ENCODE results near the gene SNX1. TPM values are rescaled to one million over a fixed set of nuclear protein-coding genes. Genes with fewer than 3 reads are reported as not detected.

Gene SNX1
- total and polyA plus RNA-seq, 2 of the 8 experiments (the other 6 are each of a cell fraction or from before 2014, with no cell fraction given): 27.9 to 59.8 TPM

DNA sequence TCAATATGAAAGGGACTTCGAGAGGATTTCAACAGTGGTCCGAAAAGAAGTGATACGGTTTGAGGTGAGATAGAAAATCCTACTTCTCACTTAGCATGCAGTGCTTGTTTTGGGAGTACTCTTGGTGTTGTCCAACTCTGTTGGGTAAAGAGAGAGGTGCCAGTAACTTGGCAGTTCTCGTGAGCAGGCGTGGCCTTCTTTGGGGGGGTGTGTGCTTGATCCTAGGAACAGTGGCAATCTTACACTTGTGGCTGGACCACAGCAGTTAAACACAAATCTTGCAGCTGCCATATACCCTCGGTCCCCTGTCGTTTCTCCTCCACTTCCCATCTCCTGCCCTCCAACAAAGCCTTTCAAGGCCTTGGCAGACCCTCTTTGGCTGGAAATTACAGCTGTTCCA, 40.6 kb downstream of the SNX1 start:
- H3K23me2 ChIP-seq (ENCODE audit: low read depth, low read length): no peaks in the 10 kb centered on the region
- no peak overlapping the region for H2AK5ac ChIP-seq (ENCODE audit: low read depth, low read length)
- no peak overlapping the region for H3K18ac ChIP-seq (ENCODE audit: extremely low read depth, low read length)
- H3K56ac ChIP-seq (replicated peaks; ENCODE audit: insufficient read length, low read depth, low read length): no peak overlapping the region
- H3K4me1 ChIP-seq (replicated peaks in 1 of 4; ENCODE audit: control insufficient read depth in 3 of 4, insufficient read depth in 4 of 4, low read length in 3 of 4): peaks cover 0 to 6% (median 2%) of the 10 kb centered on the region in 4 experiments; a peak in 1 of 7 replicates
- no peak overlapping the region for H4K91ac ChIP-seq (replicated peaks; ENCODE audit: insufficient read length, low read length)
- TF ChIP-seq CBX8 (IDR thresholded peaks at IDR 0.05; ENCODE audit: borderline replicate concordance, low read depth, low read length): no peak
- TF ChIP-seq ZNF274 (IDR thresholded peaks at IDR 0.05; ENCODE audit: borderline replicate concordance, extremely low read depth, low read length): no peak
- TF ChIP-seq CBX5 (IDR thresholded peaks at IDR 0.05; ENCODE audit: low read depth, low read length): no peak
- no peak for TF ChIP-seq TEAD4 (IDR thresholded peaks at IDR 0.05; ENCODE audit: low read depth, low read length)
- TF ChIP-seq SUZ12 (IDR thresholded peaks at IDR 0.05; ENCODE audit: low read length): no peak
- TF ChIP-seq EGR1 (IDR thresholded peaks at IDR 0.05; ENCODE audit: borderline replicate concordance, low read depth, low read length): no peak
- TF ChIP-seq BCL11A (IDR thresholded peaks at IDR 0.05; ENCODE audit: low read depth in 2 of 2, low read length in 2 of 2): no peak
- no peak for TF ChIP-seq SIRT6 (IDR thresholded peaks at IDR 0.05; ENCODE audit: low read length)
- H3K9ac ChIP-seq (replicated peaks in 1 of 4; ENCODE audit: extremely low read depth in 1 of 4, low read depth in 3 of 4, low read length in 3 of 4): no peak overlapping the region
- no peak for DNase-seq (ENCODE audit: low read depth in 1 of 2, low spot score in 2 of 2)
- no peak overlapping the region for H3K4me3 ChIP-seq (ENCODE audit: extremely low read depth in 1 of 4, insufficient read depth in 2 of 4, low read depth in 3 of 4, low read length in 4 of 4)
- POLR2A ChIA-PET (ENCODE audit: partially characterized antibody): no interaction called here
- no peak overlapping the region for H2BK20ac ChIP-seq (ENCODE audit: low read length)
- no peak overlapping the region for H2BK15ac ChIP-seq (ENCODE audit: low read length)
- H2BK5ac ChIP-seq (ENCODE audit: low read depth, low read length): no peak overlapping the region
- no peak overlapping the region for H4K5ac ChIP-seq (ENCODE audit: insufficient read length, low read depth, low read length)
- H2BK120ac ChIP-seq (replicated peaks; ENCODE audit: low read depth, low read length): no peak overlapping the region
- no peaks in the 10 kb centered on the region for H3K9me3 ChIP-seq (ENCODE audit: insufficient read depth in 2 of 2, low read depth in 1 of 2, low read length in 1 of 2)
- peaks cover 12 to 27% (median 23%) of the 10 kb centered on the region in 4 experiments; a peak in 7 of 8 replicates for H3K36me3 ChIP-seq (ENCODE audit: control insufficient read depth in 2 of 4, insufficient read depth in 4 of 4, low read length in 3 of 4)
- H3K27me3 ChIP-seq (replicated peaks in 1 of 4; ENCODE audit: control insufficient read depth in 3 of 4, extremely low read depth in 1 of 4, insufficient read depth in 3 of 4, low read length in 3 of 4): no peaks in the 10 kb centered on the region
- no peak overlapping the region for H3K23ac ChIP-seq (ENCODE audit: insufficient read length)
- H3K4ac ChIP-seq (replicated peaks; ENCODE audit: insufficient read length, low read depth, low read length): no peak overlapping the region
- H2AFZ ChIP-seq (ENCODE audit: low read length): no peak overlapping the region
- H4K8ac ChIP-seq (ENCODE audit: extremely low read depth, insufficient read depth, low read length): no peak overlapping the region
- H3K79me2 ChIP-seq (ENCODE audit: control insufficient read depth in 1 of 2, insufficient read depth in 2 of 2, low read length in 2 of 2): no peaks in the 10 kb centered on the region
- H3K14ac ChIP-seq (ENCODE audit: insufficient read length): no peak overlapping the region
- H3K79me1 ChIP-seq (ENCODE audit: low read depth, low read length): no peaks in the 10 kb centered on the region
- no peak overlapping the region for H3K27ac ChIP-seq (ENCODE audit: low read depth, low read length)
- H3K4me2 ChIP-seq (ENCODE audit: insufficient read depth in 1 of 2, low read depth in 2 of 2, low read length in 2 of 2): no peak overlapping the region
- CTCF ChIA-PET (ENCODE audit: partially characterized antibody): interaction anchor here (0.6 to 2.1 kb wide), 4 partner anchors 11 to 1055 kb away, joined by 3 to 7 read pairs (median 3); no protein-coding TSS in a partner anchor
- WGBS, 2 experiments (ENCODE audit: extremely low coverage in 1 of 2, insufficient coverage in 1 of 2, insufficient read length in 1 of 2, insufficient replicate concordance in 2 of 2, low coverage in 1 of 2, low lambda C conversion rate in 2 of 2, missing lambda C conversion rate in 1 of 2): 91% methylated on average over 7 of the region's 7 CpGs; no CpG with 5 or more reads in 1 of the 2 experiments
- FAIRE-seq: no peak
- H4K20me1 ChIP-seq (replicated peaks in 1 of 2; ENCODE audit: control insufficient read depth in 1 of 2, insufficient read depth in 2 of 2, low read length in 2 of 2): peaks cover 0 to 1% of the 10 kb centered on the region in 2 experiments
- no peak overlapping the region for H2BK12ac ChIP-seq (ENCODE audit: low read depth, low read length)

All from H1 (cell line).